Measurements from ENCODE around the gene KIT.
"Not testable (repeated sequence)": the region's sequence is repeated elsewhere in the genome, so short reads cannot be mapped to it uniquely, and the experiment has no call there.

The KIT gene

DNA sequence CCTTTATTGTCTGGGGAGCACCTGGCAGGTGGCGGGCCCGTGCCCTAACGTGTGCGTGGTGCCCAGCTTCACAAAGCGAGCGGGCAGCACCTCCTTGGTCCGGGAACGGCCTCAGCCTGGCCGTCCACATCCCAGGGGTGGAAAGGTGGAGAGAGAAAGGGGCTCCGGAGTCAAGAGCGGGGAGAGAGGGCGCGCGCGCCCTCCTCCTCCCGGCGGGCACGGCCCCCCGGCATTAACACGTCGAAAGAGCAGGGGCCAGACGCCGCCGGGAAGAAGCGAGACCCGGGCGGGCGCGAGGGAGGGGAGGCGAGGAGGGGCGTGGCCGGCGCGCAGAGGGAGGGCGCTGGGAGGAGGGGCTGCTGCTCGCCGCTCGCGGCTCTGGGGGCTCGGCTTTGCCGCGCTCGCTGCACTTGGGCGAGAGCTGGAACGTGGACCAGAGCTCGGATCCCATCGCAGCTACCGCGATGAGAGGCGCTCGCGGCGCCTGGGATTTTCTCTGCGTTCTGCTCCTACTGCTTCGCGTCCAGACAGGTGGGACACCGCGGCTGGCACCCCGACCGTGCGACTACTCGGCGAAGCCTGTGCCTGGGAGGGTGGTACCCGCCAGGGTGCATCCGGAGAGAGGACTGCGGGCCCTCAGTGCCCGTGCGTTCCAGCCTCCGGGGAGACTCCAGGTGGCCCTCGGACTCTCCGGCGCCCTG, at the start of gene KIT:
KIT (plus strand) TSS at position 407 of the 701 bp plus-strand sequence; CDS start at position 465, 58 bp downstream.
- H3K36me3 Mint-ChIP-seq: no peaks in the 10 kb centered on the region
- no peak within 1 kb of the TSS for H3K27ac Mint-ChIP-seq
- ATAC-seq (ENCODE audit: low read depth) (peak; percentile 14), DNase-seq (ENCODE audit: low spot score in 2 of 2) (no peak)
- no peaks in the 10 kb centered on the region for H3K9me3 Mint-ChIP-seq
- H3K4me1 Mint-ChIP-seq: peaks cover 9% of the 10 kb centered on the region
- H3K27me3 Mint-ChIP-seq: peaks cover 22% of the 10 kb centered on the region
- peak within 1 kb of the TSS; percentile 81 for H3K4me3 Mint-ChIP-seq

DNA sequence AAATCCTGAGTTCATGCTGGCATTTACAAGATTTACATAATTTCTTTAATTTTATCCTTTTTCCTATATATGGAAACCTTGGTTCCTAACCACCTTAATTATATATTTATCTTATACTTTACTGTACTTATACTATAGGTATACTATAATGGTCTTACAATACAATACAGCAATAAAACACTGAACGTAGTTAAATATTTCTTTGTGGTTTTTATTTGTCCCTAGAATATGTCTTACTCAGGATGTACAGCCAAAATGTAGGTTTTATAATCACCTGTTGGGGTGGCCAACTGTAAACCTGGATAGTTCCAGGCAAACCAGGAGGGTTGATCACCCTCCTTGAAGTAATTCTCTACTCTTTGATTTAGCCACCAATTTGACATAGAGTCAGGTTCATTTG, 48.4 kb upstream of the KIT start:
- H3K4me3 Mint-ChIP-seq: no peak overlapping the region
- H3K27ac Mint-ChIP-seq: no peak overlapping the region
- ATAC-seq (ENCODE audit: low read depth): no peak
- H3K9me3 Mint-ChIP-seq: peaks cover 5% of the 10 kb centered on the region
- H3K36me3 Mint-ChIP-seq: no peaks in the 10 kb centered on the region
- peaks cover under 1% of the 10 kb centered on the region for H3K27me3 Mint-ChIP-seq
- H3K4me1 Mint-ChIP-seq: no peaks in the 10 kb centered on the region
- no peak for DNase-seq (ENCODE audit: low spot score in 2 of 2)

DNA sequence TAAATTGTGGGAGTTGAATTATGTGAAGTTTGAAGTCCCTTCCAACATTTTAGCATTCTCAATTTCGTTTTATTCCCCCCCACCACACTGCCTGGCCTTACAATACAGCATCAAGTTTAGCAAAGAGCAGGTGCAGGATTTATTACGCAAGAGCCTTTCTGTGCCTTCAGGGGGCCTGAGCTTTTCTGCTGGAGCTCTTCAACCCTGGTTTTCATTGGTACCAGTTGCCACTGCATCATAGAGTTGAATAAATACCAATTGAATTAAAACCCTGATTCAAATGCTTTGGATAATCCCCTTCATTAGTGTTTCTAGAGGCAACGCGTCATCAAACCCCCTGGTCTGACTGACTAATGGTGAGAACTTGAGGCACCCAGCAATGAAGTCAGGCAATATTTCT, 43.6 kb upstream of the KIT start:
- Mint-ChIP-seq H3K9me3 (peaks cover 2% of the 10 kb centered on the region), H3K36me3 (no peaks in the 10 kb centered on the region), H3K4me1 (no peaks in the 10 kb centered on the region), H3K27me3 (peaks cover 5% of the 10 kb centered on the region), H3K4me3 (no peak overlapping the region), H3K27ac (no peak overlapping the region)
- no peak for ATAC-seq (ENCODE audit: low read depth)
- DNase-seq (ENCODE audit: low spot score in 2 of 2): no peak

DNA sequence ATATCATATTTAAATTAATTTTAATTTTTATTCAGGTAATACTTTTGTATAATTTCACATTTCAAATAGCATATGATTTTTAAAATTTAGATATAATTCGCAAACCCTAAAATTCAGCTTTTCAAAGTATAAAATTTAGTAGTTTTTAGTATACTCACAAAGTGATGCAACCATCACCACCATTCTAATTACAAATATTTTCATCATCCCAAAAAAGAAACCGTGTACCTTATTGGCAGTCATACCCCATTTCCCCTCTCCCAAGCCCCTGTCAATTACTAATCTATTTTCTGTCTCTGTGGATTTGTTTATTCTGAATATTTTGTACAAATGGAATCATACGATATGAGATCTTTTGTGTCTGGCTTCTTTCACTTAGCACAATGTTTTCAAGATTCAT, 37.0 kb upstream of the KIT start:
- no peak overlapping the region for H3K4me3 Mint-ChIP-seq
- DNase-seq (ENCODE audit: low spot score in 2 of 2): no peak
- no peaks in the 10 kb centered on the region for H3K36me3 Mint-ChIP-seq
- H3K27ac Mint-ChIP-seq: no peak overlapping the region
- ATAC-seq (ENCODE audit: low read depth): no peak
- H3K27me3 Mint-ChIP-seq: peaks cover 5% of the 10 kb centered on the region
- H3K4me1 Mint-ChIP-seq: no peaks in the 10 kb centered on the region
- H3K9me3 Mint-ChIP-seq: peaks cover 2% of the 10 kb centered on the region

DNA sequence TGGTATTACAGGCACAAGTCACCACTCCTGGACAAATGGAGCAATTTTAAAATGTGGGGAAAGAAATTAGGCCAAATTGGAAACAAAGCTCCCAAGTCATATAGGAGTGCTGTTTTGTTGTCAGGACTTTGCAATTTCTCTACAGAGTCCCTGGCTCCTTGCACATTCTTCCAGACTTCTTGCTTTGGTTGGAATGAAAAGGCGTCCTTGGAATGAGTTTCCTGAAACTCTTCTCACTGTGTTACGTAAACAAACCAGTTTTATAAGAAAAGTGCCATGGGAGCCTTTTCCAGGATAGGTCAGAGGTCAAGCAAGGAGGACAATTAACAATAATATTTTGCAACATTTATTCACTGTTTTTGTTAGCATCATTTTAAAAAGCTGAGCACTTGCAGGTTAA, 32.4 kb upstream of the KIT start:
- no peak for ATAC-seq (ENCODE audit: low read depth)
- no peaks in the 10 kb centered on the region for H3K9me3 Mint-ChIP-seq
- no peaks in the 10 kb centered on the region for H3K36me3 Mint-ChIP-seq
- peaks cover 6% of the 10 kb centered on the region for H3K27me3 Mint-ChIP-seq
- H3K27ac Mint-ChIP-seq: no peak overlapping the region
- no peak overlapping the region for H3K4me3 Mint-ChIP-seq
- no peak for DNase-seq (ENCODE audit: low spot score in 2 of 2)
- H3K4me1 Mint-ChIP-seq: no peaks in the 10 kb centered on the region

DNA sequence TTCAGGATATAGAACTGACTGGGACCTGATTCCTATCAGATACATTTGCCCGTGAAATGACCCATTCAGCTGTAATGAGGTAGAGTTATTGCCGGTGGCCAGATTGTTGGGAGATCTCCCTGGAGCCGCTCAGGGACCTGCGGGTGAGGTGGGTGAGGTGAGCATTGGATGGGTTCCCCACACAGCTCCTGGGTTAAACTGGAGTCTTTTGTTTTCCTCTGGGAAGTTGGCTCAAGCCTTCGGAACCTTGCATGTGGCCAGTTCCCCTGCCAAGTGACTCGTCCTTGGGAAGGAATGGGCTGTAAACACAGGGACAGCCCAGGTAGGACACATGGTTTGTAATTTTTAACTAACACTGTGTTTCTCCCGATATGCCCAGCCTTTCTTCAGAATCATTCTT, 31.6 kb upstream of the KIT start:
- ATAC-seq (ENCODE audit: low read depth) (no peak), DNase-seq (ENCODE audit: low spot score in 2 of 2) (no peak)
- peaks cover 6% of the 10 kb centered on the region for H3K27me3 Mint-ChIP-seq
- H3K9me3 Mint-ChIP-seq: no peaks in the 10 kb centered on the region
- no peaks in the 10 kb centered on the region for H3K4me1 Mint-ChIP-seq
- H3K4me3 Mint-ChIP-seq: no peak overlapping the region
- H3K27ac Mint-ChIP-seq: no peak overlapping the region
- no peaks in the 10 kb centered on the region for H3K36me3 Mint-ChIP-seq

DNA sequence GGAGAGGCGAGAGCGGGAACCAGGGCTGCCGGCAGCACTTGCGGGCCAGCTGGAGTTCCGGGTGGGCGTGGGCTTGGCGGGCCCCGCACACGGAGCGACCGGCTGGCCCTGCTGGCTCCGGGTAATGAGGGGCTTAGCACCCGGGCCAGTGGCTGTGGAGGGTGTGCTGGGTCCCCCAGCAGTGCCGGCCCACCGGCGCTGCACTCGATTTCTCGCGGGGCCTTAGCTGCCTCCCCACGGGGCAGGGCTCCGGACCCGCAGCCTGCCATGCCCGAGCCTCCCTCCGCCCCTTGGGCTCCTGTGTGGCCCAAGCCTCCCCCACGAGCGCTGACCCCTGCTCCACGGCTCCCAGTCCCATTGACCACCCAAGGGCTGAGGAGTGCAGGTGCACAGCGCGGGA, 25.2 kb upstream of the KIT start:
- H3K36me3 Mint-ChIP-seq: no peaks in the 10 kb centered on the region
- ATAC-seq (ENCODE audit: low read depth): no peak
- peaks cover 4% of the 10 kb centered on the region for H3K27me3 Mint-ChIP-seq
- no peaks in the 10 kb centered on the region for H3K9me3 Mint-ChIP-seq
- H3K4me1 Mint-ChIP-seq: no peaks in the 10 kb centered on the region
- no peak overlapping the region for H3K27ac Mint-ChIP-seq
- no peak overlapping the region for H3K4me3 Mint-ChIP-seq
- DNase-seq (ENCODE audit: low spot score in 2 of 2): no peak

DNA sequence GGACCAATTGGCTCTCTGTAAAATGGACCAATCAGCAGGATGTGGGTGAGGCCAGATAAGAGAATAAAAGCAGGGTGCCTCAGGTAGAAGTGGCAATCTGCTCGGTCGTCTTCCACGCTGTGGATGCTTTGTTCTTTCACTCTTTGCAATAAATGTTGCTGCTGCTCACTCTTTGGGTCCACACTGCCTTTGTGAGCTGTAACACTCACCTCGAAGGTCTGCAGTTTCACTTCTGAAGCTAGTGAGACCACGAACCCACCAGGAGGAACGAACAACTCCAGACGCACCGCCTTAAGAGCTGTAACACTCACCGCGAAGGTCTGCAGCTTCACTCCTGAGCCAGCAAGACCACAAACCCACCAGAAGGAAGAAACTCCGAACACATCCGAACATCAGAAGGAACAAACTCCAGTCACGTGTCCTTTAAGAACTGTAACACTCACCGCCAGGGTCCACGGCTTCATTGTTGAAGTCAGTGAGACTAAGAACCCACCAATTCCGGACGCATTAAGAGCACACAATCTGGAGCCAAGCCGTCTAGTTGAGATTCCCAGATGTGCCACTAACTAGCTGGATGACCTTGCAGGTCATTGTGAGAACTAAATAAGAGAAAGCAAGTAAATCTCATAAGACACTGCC, 24.5 kb upstream of the KIT start:
- H3K27me3 Mint-ChIP-seq; H3K4me1 Mint-ChIP-seq; H3K36me3 Mint-ChIP-seq; H3K9me3 Mint-ChIP-seq; H3K4me3 Mint-ChIP-seq; ATAC-seq (ENCODE audit: low read depth); H3K27ac Mint-ChIP-seq; DNase-seq (ENCODE audit: low spot score in 2 of 2): not testable (repeated sequence)

DNA sequence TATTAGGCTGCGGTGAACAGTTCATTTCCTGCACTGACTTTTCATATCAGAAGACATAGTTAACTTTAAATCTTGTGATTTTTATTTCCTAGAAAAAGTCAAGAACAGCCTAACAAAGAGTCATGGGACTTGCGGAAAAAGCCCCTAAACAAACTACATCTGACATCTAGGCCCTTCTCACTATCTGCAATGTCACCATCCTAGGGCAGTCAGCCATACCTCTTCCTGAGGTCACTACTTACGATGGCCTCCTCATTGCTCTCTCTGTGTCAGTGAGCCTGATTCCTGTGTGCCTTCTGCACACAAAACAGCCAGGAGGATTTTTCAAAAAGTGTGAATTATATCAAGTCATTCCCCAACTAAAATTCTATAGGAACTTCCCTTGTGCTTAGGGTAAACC, 22.4 kb upstream of the KIT start:
- Mint-ChIP-seq H3K27me3 (no peaks in the 10 kb centered on the region), H3K36me3 (no peaks in the 10 kb centered on the region), H3K4me1 (no peaks in the 10 kb centered on the region), H3K4me3 (no peak overlapping the region), H3K27ac (no peak overlapping the region), H3K9me3 (no peaks in the 10 kb centered on the region)
- DNase-seq (ENCODE audit: low spot score in 2 of 2) (no peak), ATAC-seq (ENCODE audit: low read depth) (no peak)

DNA sequence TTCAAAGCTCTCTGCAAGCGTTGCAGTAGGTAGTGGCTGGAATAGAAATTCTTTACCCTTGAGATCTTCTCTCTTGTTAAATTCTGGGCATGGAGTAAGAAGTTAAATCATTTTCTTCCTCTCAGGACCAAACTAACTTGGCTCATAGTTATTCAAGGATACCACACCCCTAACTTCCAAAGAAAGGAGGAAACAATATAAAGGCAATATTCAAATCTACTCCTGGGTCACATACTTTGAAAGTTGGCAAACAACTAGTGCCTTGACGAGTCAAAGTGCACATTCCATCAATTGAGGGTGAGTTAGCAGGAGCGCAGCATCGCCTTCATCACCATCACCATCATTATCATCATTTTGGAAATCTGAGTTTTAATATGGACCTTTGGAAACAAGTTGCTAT, 20.4 kb upstream of the KIT start:
- H3K4me3 Mint-ChIP-seq: no peak overlapping the region
- DNase-seq (ENCODE audit: low spot score in 2 of 2) (no peak), ATAC-seq (ENCODE audit: low read depth) (no peak)
- no peaks in the 10 kb centered on the region for H3K36me3 Mint-ChIP-seq
- no peaks in the 10 kb centered on the region for H3K4me1 Mint-ChIP-seq
- H3K27me3 Mint-ChIP-seq: peaks cover 2% of the 10 kb centered on the region
- no peaks in the 10 kb centered on the region for H3K9me3 Mint-ChIP-seq
- no peak overlapping the region for H3K27ac Mint-ChIP-seq

DNA sequence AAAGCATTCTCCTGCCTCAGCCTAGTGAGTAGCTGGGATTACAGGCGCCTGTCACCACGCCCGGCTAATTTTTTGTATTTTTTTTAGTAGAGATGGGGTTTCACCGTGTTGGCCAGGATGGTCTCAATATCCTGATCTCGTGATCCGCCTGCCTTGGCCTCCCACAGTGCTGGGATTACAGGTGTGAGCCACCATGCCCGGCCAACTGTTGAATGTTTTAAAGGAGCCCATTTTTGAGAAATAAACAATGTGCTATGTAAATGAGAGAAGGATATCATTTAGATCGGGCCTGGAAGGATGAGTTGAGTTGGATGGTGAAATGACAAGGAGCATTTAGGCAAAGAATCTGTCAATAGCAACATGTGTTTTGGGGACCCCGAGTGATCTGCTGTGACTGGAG, 16.7 kb upstream of the KIT start:
- not testable (repeated sequence) for H3K27ac Mint-ChIP-seq; H3K36me3 Mint-ChIP-seq; H3K27me3 Mint-ChIP-seq; H3K4me3 Mint-ChIP-seq; H3K9me3 Mint-ChIP-seq; ATAC-seq (ENCODE audit: low read depth); H3K4me1 Mint-ChIP-seq; DNase-seq (ENCODE audit: low spot score in 2 of 2)

DNA sequence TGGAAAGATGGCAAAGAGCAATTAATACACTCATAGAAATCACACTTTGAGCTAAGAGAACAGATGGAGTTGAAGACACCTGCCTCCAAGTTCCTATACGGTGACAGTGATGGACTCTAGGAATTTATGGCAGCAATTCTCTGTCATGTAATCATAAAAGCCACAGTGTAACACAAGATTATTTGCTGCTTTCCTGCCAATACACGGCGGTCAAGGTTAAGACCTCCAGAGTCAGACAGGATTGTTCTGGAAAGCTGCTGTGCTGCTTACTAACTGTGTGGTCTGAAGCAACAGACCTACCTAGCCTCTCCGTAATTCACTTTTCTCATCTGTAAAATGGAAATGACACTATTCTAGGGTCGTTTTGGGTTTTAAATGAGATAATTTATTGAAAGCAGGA, 14.6 kb upstream of the KIT start:
- H3K27me3 Mint-ChIP-seq: peaks cover 2% of the 10 kb centered on the region
- H3K4me3 Mint-ChIP-seq: no peak overlapping the region
- no peak for ATAC-seq (ENCODE audit: low read depth)
- H3K4me1 Mint-ChIP-seq: no peaks in the 10 kb centered on the region
- no peak overlapping the region for H3K27ac Mint-ChIP-seq
- no peak for DNase-seq (ENCODE audit: low spot score in 2 of 2)
- no peaks in the 10 kb centered on the region for H3K9me3 Mint-ChIP-seq
- H3K36me3 Mint-ChIP-seq: no peaks in the 10 kb centered on the region

DNA sequence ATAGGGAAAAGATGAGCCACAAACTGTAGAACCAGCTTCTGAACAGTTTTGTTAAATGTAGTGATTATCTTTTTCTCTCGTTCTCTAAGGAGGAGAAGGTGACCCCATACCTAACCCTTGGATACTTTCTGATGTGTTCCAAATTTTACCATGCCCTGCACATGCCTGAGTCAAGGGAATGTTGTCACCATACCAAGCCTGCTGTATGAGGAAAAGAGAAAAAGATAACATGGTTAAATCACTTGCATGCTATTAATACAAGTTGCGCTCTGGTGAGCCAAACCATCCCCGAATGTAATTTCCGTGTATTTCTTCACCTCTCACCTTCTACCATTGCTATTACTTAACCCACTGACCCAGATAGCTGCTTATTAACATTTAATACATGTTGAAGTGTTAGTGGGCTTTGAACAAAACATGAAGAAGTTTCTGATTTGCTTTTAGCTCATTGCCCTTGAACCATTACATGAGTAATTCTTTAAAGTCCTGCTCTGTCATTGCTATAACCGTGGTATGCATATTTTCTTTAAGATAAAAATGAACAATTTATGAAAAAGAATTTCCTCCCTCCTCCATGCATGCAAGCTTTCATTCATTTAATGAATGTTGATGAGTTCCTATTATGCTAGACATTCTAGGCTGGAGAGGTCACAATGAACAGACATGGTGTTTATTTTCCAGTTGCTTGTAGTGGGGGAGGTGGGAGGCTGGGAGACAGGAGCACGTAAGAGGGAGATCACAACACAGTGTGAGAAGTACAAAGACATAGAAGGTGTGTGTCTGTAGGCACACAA, 13.6 kb upstream of the KIT start:
- no peaks in the 10 kb centered on the region for H3K9me3 Mint-ChIP-seq
- H3K4me1 Mint-ChIP-seq: no peaks in the 10 kb centered on the region
- H3K36me3 Mint-ChIP-seq: no peaks in the 10 kb centered on the region
- H3K27me3 Mint-ChIP-seq: peaks cover 2% of the 10 kb centered on the region
- H3K4me3 Mint-ChIP-seq: no peak overlapping the region
- ATAC-seq (ENCODE audit: low read depth): no peak
- H3K27ac Mint-ChIP-seq: no peak overlapping the region
- no peak for DNase-seq (ENCODE audit: low spot score in 2 of 2)

DNA sequence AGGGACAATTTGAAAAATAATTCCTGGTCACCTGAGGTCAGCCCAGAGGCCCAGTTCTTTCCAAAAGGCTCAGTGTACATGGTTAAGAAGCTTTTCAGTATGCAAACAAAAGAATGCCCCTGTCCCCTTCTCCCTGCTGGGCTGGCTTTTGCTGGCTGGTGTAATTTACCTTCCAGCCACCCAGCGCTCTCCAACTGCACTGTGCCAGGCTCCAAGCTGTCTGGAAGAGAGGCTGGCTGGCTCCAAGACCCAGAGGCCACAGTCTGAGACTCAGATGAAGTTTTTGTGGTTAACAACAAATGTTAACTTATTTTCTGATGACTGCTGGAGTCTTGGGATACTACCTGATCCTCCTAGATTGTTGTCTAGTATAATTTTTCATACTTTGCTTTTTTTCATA, 11.9 kb upstream of the KIT start:
- no peak overlapping the region for H3K27ac Mint-ChIP-seq
- DNase-seq (ENCODE audit: low spot score in 2 of 2): no peak
- no peak for ATAC-seq (ENCODE audit: low read depth)
- H3K36me3 Mint-ChIP-seq: no peaks in the 10 kb centered on the region
- H3K9me3 Mint-ChIP-seq: peaks cover 1% of the 10 kb centered on the region
- H3K4me3 Mint-ChIP-seq: no peak overlapping the region
- no peaks in the 10 kb centered on the region for H3K4me1 Mint-ChIP-seq
- peaks cover 2% of the 10 kb centered on the region for H3K27me3 Mint-ChIP-seq

Measured in memory B cell (primary cell).